Retinal pigment epithelial cell (primary cell): ENCODE measurements around the gene NEDD4L.

Experiments
- DNase-seq: peaks from one replicate; pipeline ENCODE4 v3.0.0-alpha.2; 2010; ENCODE audit warnings: low read depth
- H3K4me3 ChIP-seq: 2 replicates; pipeline ENCODE4 v1.5.1; 2011; ENCODE audit warnings: mild to moderate bottlenecking, low read length, control low read depth, moderate library complexity
- TF ChIP-seq, protein P1 (sequence below): conservative IDR thresholded peaks from 2 replicates; pipeline ENCODE4 v1.5.1; 2011; ENCODE audit warnings: low read depth, low read length, control low read depth, inconsistent platforms

NEDD4L gene

DNA sequence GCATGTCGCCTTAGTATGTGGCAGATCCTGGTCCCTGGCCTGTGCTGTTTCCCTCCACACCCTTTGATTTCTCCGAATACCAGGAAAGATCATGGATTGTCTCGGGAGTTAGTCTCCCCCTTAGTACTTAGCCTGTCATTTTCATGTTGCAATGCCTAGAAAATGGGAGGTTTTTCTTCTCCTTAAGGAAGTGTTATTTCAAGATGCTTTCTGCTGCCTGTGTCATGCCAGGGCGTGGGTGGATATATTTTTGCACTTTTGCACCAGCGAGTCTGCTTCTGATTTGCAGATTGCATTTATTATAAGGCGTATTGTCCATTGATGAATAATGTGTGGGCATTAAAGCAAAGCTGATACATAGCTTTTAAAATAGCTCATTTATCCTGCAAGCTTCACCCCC, 223.5 kb downstream of the NEDD4L start:
- H3K4me3 ChIP-seq = no peak overlapping the region
- DNase-seq = no peak
- TF ChIP-seq, protein P1, sequence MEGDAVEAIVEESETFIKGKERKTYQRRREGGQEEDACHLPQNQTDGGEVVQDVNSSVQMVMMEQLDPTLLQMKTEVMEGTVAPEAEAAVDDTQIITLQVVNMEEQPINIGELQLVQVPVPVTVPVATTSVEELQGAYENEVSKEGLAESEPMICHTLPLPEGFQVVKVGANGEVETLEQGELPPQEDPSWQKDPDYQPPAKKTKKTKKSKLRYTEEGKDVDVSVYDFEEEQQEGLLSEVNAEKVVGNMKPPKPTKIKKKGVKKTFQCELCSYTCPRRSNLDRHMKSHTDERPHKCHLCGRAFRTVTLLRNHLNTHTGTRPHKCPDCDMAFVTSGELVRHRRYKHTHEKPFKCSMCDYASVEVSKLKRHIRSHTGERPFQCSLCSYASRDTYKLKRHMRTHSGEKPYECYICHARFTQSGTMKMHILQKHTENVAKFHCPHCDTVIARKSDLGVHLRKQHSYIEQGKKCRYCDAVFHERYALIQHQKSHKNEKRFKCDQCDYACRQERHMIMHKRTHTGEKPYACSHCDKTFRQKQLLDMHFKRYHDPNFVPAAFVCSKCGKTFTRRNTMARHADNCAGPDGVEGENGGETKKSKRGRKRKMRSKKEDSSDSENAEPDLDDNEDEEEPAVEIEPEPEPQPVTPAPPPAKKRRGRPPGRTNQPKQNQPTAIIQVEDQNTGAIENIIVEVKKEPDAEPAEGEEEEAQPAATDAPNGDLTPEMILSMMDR = no peak

DNA sequence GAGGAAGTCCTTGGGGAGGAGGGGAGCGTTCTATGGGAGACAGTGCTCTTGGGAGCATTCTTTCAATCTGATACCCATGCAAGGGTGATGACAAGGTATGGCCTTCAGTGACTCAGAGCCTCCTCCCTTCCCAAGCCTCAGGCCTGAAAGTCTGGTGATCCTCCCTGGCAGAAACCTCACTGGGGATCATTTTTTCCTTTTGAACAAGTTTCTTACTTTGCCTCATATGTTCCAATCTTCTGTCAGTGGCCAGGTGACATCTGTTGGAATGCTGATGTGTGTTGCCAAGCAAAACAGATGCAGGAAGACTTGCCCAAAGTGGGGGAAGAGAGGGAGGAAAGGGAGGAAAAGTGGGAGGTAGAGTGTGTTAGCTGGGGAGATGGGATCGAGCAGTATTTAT, 224.8 kb downstream of the NEDD4L start:
- TF ChIP-seq, protein P1 = no peak
- H3K4me3 ChIP-seq = no peak overlapping the region
- no peak for DNase-seq

DNA sequence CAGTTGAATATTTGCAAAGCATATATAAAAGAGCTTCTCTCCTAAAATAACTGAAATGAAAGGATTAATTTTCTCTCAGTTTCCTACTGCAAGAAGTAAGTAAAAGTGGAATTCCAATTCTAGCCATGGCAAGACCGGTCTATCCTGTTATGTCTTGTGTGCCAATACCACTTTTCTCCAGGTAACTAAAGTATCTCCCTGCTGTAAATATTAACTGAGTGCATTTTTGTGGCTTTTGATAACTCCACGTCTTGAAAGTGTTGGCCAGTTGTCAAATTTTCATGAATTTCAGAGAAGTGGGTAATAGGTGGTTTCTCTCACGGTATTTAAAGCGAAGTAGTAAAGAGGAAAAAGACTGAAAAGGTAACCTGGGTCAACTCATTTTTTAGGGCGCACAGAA, 225.9 kb downstream of the NEDD4L start:
- TF ChIP-seq, protein P1 = no peak
- DNase-seq = no peak
- H3K4me3 ChIP-seq = no peak overlapping the region

DNA sequence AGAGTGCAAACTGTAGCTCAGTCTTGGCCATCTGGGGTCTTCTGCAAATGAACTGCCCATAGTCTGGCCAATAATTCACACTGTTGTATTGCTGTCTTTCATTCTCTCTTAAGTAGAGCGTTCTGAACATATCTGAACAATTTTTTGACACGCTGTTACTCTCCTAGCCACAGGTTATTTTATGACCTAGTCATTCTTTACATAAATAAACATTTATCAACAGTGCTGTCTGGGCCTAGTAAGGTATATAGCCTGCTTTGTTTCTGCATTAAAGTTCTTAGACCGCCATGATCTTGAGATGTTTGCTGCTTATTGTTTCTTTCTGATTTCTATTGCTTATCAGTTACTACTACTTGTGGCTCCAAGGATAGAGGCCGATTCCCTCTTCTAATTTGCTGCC, 226.4 kb downstream of the NEDD4L start:
- H3K4me3 ChIP-seq = no peak overlapping the region
- DNase-seq = no peak

DNA sequence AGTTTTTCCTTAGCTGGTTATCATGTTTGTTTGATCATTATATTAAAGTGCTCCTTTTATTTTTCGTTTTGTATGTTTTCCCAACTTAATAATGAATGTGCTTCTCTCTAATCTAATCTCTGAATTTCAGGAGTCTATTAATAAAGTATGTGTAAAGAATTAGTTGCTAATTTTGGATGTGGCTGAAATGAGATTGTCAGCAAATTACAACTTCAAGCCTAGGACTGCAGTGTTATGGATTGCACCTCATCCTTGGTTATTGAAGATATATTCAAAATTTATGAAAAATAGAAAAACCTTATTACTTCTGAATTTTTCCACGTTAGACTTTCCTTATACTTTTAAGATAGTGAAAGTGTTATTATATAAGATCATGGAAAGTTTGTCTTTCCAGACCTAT, 227.7 kb downstream of the NEDD4L start:
- TF ChIP-seq, protein P1 = no peak
- DNase-seq = no peak
- H3K4me3 ChIP-seq = no peak overlapping the region

More for the DNA sequence above, 226.4 kb downstream of the NEDD4L start:
- TF ChIP-seq, protein P1 = no peak

DNA sequence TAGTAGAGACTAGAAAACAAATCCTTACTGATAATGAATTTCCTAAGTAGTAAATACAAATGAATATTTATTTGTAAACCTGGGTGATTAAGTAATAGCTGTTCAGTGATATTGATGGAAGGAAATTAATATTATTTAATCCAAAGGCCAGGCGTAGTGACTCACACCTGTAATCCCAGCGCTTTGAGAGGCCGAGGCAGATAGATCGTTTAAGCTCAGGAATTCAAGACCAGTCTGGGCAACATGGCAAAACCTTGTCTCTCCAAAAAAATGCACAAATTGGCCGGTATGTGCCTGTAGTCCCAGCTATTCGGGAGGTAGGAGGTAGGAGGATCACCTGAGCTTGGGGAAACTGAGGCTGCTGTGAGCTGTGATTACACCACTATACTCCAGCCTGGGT, 228.2 kb downstream of the NEDD4L start:
- no peak overlapping the region for H3K4me3 ChIP-seq
- TF ChIP-seq, protein P1 = no peak
- no peak for DNase-seq

DNA sequence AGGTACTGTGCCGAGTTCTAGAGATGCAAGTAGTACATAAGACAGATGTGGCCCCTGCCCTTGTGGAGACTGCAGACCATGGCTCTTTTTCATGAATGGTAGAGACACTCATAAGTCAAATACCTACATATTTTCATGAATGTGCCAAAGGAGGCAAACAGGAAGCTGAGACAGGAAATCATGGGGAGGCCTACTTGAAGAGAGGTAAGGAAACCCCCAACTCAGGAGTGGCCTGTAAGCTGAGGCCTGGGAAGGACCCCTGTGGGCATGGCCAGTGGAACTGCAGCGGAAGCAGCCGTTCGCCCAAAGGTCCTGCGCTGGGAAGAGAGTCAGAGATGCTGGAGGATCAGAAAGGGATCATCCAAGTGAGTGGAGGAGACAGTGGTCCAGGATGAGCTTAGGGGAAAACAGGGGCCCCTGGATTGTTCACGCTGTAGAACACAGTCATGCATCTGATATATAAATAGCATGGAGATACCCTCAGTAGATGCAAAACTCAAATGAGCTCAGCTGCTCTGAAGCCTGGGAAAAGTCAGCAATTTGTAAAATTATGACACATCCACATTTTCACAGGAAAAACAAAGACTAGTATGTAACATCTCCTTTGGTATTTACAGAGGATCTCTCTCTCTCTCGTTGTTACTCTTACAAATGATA, 228.9 kb downstream of the NEDD4L start:
- DNase-seq = no peak
- TF ChIP-seq, protein P1 = no peak
- H3K4me3 ChIP-seq = no peak overlapping the region
